Measurements from ENCODE around the gene SLC38A8.

SLC38A8 gene

GRCh38 chr16:84047206-84047605, 4.6 kb upstream of the SLC38A8 start:
- peaks cover 13% of the 10 kb centered on the region for H3K4me1 ChIP-seq (ENCODE audit: control insufficient read depth, low read depth, low read length)
- H3K9ac ChIP-seq (ENCODE audit: low read length), result no peak overlapping the region
- H3K9me3 ChIP-seq (ENCODE audit: control insufficient read depth, low read depth, low read length), result no peaks in the 10 kb centered on the region
- no peak overlapping the region for H3K27ac ChIP-seq (ENCODE audit: low read length)
- no peaks in the 10 kb centered on the region for H3K27me3 ChIP-seq (ENCODE audit: control insufficient read depth, insufficient read depth, low read length)
- H3K4me3 ChIP-seq (ENCODE audit: low read length), result no peak overlapping the region
- peaks cover under 1% of the 10 kb centered on the region for H3K36me3 ChIP-seq (ENCODE audit: control insufficient read depth, low read depth, low read length)

DNA sequence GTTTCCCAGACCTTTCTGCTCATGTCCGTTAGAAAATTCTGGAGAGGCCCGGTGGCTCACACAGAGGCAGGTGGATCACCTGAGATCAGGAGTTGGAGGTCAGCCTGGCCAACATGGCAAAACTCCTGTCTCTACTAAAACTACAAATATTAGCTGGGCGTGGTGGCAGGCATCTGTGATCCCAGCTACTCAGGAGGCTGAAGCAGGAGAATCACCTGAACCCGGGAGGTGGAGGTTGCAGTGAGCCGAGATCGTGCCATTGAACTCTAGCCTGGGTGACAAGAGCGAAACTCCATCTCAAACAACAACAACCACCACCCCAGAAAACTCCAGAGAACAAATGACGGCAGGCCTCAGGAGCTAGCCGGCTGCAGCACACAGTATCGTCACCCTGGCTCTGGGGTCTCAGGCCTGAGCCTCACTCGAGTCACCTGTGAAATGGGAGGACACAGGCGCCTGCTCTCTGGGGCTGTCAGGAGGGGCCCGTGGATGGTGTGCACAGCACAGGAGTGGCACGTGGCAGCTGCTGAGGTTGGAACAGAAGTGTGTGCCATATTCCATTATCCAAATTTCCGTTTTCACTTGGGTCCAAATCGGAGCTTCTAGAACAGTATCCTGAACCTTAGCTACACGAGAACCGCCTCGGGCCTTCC, 3.3 kb upstream of the SLC38A8 start:
- Histone ChIP-seq H3K4me1 (ENCODE audit: control insufficient read depth, low read depth, low read length) (peaks cover 13% of the 10 kb centered on the region), H3K27me3 (ENCODE audit: control insufficient read depth, insufficient read depth, low read length) (no peaks in the 10 kb centered on the region), H3K27ac (ENCODE audit: low read length) (no peak overlapping the region), H3K9me3 (ENCODE audit: control insufficient read depth, low read depth, low read length) (no peaks in the 10 kb centered on the region), H3K4me3 (ENCODE audit: low read length) (no peak overlapping the region), H3K9ac (ENCODE audit: low read length) (no peak overlapping the region), H3K36me3 (ENCODE audit: control insufficient read depth, low read depth, low read length) (no peaks in the 10 kb centered on the region)

DNA sequence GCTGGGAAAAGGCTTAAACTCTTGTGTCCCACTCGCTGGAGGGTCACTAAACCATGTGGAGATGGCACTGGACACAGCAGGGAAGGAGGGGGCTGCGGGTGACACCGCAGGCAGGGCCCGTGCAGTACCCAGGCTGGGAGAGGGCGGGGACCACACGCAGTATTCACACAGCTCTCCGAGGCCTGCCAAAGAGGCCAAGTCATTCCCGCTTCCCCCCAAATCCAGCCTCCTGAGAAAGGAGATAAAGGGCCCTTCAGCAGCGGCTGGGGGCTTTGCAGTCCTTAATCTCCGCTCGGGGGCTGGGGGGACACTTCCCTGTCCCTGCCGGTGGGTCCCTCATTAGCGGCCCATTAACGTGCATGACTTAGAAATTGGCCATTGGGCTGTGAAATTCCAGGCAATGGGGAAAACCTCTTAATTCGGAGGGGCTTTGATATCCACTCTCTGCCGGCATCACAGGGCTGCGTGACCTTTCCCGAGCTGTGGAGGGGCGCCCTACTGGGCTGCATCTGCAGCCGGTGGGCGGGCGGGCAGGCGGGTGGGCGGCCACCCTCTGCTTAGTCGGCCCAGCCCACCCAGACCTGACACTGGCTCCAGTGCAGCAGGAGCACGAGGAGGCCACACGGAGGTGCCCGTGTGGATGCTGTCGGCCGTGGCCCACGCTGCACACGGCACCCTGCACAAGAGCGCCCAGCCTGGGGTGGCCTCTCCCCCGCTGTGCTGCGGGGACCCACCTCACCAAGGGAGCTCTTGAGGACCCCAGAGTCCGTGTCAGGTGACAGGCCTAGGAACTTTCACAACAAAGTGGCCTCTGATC, 2.6 kb upstream of the SLC38A8 start:
- H3K9ac ChIP-seq (ENCODE audit: low read length), result no peak overlapping the region
- H3K9me3 ChIP-seq (ENCODE audit: control insufficient read depth, low read depth, low read length), result no peaks in the 10 kb centered on the region
- no peak overlapping the region for H3K4me3 ChIP-seq (ENCODE audit: low read length)
- H3K27me3 ChIP-seq (ENCODE audit: control insufficient read depth, insufficient read depth, low read length), result no peaks in the 10 kb centered on the region
- H3K27ac ChIP-seq (ENCODE audit: low read length), result no peak overlapping the region
- peaks cover 13% of the 10 kb centered on the region for H3K4me1 ChIP-seq (ENCODE audit: control insufficient read depth, low read depth, low read length)
- H3K36me3 ChIP-seq (ENCODE audit: control insufficient read depth, low read depth, low read length), result no peaks in the 10 kb centered on the region

- no peak overlapping the region for H3K9ac ChIP-seq (ENCODE audit: low read length)
- H3K36me3 ChIP-seq (ENCODE audit: control insufficient read depth, low read depth, low read length), result no peaks in the 10 kb centered on the region
- H3K9me3 ChIP-seq (ENCODE audit: control insufficient read depth, low read depth, low read length), result no peaks in the 10 kb centered on the region
- no peak overlapping the region for H3K27ac ChIP-seq (ENCODE audit: low read length)
- H3K4me1 ChIP-seq (ENCODE audit: control insufficient read depth, low read depth, low read length), result peaks cover 13% of the 10 kb centered on the region
- H3K27me3 ChIP-seq (ENCODE audit: control insufficient read depth, insufficient read depth, low read length), result no peaks in the 10 kb centered on the region
- H3K4me3 ChIP-seq (ENCODE audit: low read length), result no peak overlapping the region
These were observed 1.5 kb upstream of the SLC38A8 start for GRCh38 chr16:84044118-84044488.

DNA sequence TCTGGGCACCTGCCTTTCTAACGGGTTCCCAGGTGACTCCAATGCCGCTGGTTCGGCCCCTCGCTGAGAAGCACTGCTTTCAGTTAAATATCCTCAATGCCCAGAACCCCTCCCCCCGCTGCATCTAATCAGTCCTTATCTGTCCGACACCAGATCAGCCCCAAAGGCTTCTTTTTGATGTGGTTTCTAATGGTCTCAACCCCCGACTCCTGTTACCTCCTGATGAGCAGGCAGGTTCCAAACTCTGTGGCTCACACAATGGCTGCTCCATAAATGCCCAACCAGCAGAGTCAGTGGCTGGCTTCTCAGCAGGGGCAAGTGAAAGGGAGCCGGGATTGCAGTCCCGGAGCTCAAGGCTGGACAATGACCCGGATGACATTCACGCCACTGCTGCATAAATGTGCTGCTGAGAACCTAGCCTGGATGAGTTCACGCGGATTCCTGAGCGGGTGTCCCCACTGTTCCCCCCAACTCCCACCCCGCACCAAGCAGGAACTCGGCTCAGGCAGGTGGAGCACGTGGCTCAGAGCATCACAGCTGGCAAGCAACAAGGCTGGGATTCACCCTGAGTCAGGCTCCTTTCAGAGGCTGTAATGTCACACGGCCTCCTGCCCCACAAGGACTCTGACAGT, 1.0 kb upstream of the SLC38A8 start:
- H3K27ac ChIP-seq (ENCODE audit: low read length), result no peak overlapping the region
- no peak overlapping the region for H3K9ac ChIP-seq (ENCODE audit: low read length)
- H3K27me3 ChIP-seq (ENCODE audit: control insufficient read depth, insufficient read depth, low read length), result no peaks in the 10 kb centered on the region
- H3K9me3 ChIP-seq (ENCODE audit: control insufficient read depth, low read depth, low read length), result no peaks in the 10 kb centered on the region
- H3K4me1 ChIP-seq (ENCODE audit: control insufficient read depth, low read depth, low read length), result peaks cover 13% of the 10 kb centered on the region
- H3K36me3 ChIP-seq (ENCODE audit: control insufficient read depth, low read depth, low read length), result no peaks in the 10 kb centered on the region
- no peak overlapping the region for H3K4me3 ChIP-seq (ENCODE audit: low read length)

GRCh38 chr16:84042879-84043485, 387 bp upstream of the SLC38A8 start:
- no peaks in the 10 kb centered on the region for H3K27me3 ChIP-seq (ENCODE audit: control insufficient read depth, insufficient read depth, low read length)
- no peak overlapping the region for H3K27ac ChIP-seq (ENCODE audit: low read length)
- no peaks in the 10 kb centered on the region for H3K36me3 ChIP-seq (ENCODE audit: control insufficient read depth, low read depth, low read length)
- H3K4me1 ChIP-seq (ENCODE audit: control insufficient read depth, low read depth, low read length), result peaks cover 13% of the 10 kb centered on the region
- H3K9ac ChIP-seq (ENCODE audit: low read length), result no peak overlapping the region
- no peaks in the 10 kb centered on the region for H3K9me3 ChIP-seq (ENCODE audit: control insufficient read depth, low read depth, low read length)
- no peak overlapping the region for H3K4me3 ChIP-seq (ENCODE audit: low read length)

DNA sequence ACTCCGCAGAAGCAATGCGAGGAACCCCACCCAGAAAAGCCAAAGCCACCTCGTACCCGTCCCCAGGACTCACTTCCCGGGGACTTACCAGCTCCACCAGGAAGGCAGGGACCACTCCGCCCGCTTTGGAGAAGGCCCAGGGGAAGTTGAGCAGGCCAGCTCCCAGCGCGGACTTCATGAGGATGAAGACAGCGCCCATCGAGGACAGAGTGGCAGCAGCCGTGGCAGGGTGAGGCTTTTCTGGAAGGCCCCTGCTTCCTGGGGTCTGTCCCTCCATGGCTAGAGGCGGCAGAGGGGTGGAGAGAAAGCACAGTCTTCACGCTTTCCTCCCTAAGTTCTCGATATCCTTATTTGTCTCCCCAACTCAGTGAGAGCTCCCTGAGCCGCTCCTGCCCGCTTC, 714 bp downstream of the SLC38A8 start:
- no peak overlapping the region for H3K4me3 ChIP-seq (ENCODE audit: low read length)
- H3K4me1 ChIP-seq (ENCODE audit: control insufficient read depth, low read depth, low read length), result peaks cover 13% of the 10 kb centered on the region
- H3K27me3 ChIP-seq (ENCODE audit: control insufficient read depth, insufficient read depth, low read length), result no peaks in the 10 kb centered on the region
- no peaks in the 10 kb centered on the region for H3K36me3 ChIP-seq (ENCODE audit: control insufficient read depth, low read depth, low read length)
- H3K27ac ChIP-seq (ENCODE audit: low read length), result no peak overlapping the region
- no peaks in the 10 kb centered on the region for H3K9me3 ChIP-seq (ENCODE audit: control insufficient read depth, low read depth, low read length)
- no peak overlapping the region for H3K9ac ChIP-seq (ENCODE audit: low read length)

GRCh38 chr16:84040823-84041820, 1.5 kb downstream of the SLC38A8 start:
- no peaks in the 10 kb centered on the region for H3K27me3 ChIP-seq (ENCODE audit: control insufficient read depth, insufficient read depth, low read length)
- no peak overlapping the region for H3K9ac ChIP-seq (ENCODE audit: low read length)
- H3K4me3 ChIP-seq (ENCODE audit: low read length), result no peak overlapping the region
- peaks cover 13% of the 10 kb centered on the region for H3K4me1 ChIP-seq (ENCODE audit: control insufficient read depth, low read depth, low read length)
- H3K9me3 ChIP-seq (ENCODE audit: control insufficient read depth, low read depth, low read length), result no peaks in the 10 kb centered on the region
- H3K36me3 ChIP-seq (ENCODE audit: control insufficient read depth, low read depth, low read length), result no peaks in the 10 kb centered on the region
- no peak overlapping the region for H3K27ac ChIP-seq (ENCODE audit: low read length)

- Histone ChIP-seq H3K9ac (ENCODE audit: low read length) (no peak overlapping the region), H3K36me3 (ENCODE audit: control insufficient read depth, low read depth, low read length) (no peaks in the 10 kb centered on the region), H3K9me3 (ENCODE audit: control insufficient read depth, low read depth, low read length) (no peaks in the 10 kb centered on the region), H3K27me3 (ENCODE audit: control insufficient read depth, insufficient read depth, low read length) (no peaks in the 10 kb centered on the region), H3K4me3 (ENCODE audit: low read length) (no peak overlapping the region), H3K4me1 (ENCODE audit: control insufficient read depth, low read depth, low read length) (peaks cover 13% of the 10 kb centered on the region), H3K27ac (ENCODE audit: low read length) (no peak overlapping the region)
These were observed 2.3 kb downstream of the SLC38A8 start for GRCh38 chr16:84040226-84040822.

GRCh38 chr16:84039696-84040095, 2.9 kb downstream of the SLC38A8 start:
- H3K4me1 ChIP-seq (ENCODE audit: control insufficient read depth, low read depth, low read length), result peaks cover 13% of the 10 kb centered on the region
- no peak overlapping the region for H3K9ac ChIP-seq (ENCODE audit: low read length)
- no peak overlapping the region for H3K27ac ChIP-seq (ENCODE audit: low read length)
- no peaks in the 10 kb centered on the region for H3K27me3 ChIP-seq (ENCODE audit: control insufficient read depth, insufficient read depth, low read length)
- no peaks in the 10 kb centered on the region for H3K36me3 ChIP-seq (ENCODE audit: control insufficient read depth, low read depth, low read length)
- no peak overlapping the region for H3K4me3 ChIP-seq (ENCODE audit: low read length)
- no peaks in the 10 kb centered on the region for H3K9me3 ChIP-seq (ENCODE audit: control insufficient read depth, low read depth, low read length)

Measured in iPS-18a (cell line).